Transverse colon (tissue), 4 donors: Measurements from ENCODE around the gene UNC5CL.

Source experiments
- EP300 ChIP-seq: sonication (generic); formaldehyde crosslinking; IDR thresholded peaks from one replicate; pipeline ENCODE4 v1.6.1; 2017; ENCODE audit warnings: antibody characterized with exemption, low read depth
- POLR2A ChIP-seq: fragments of 450-650 bp; IDR thresholded peaks from one replicate; pipeline ENCODE4 v1.6.1; 2016; ENCODE audit warnings: antibody characterized with exemption, mild to moderate bottlenecking, moderate library complexity
- POLR2AphosphoS5 ChIP-seq, 3 donors: sonication (generic); formaldehyde crosslinking; IDR thresholded peaks; one replicate each; pipeline ENCODE4 v1.6.1; 2016; ENCODE audit warnings: antibody characterized with exemption in 3 of 3
- TF ChIP-seq, protein P1 (sequence below), 5 experiments: fragments of 200-600 bp in 3 of 5; fragments of 450-650 bp in 2 of 5; sonication (generic) in 3 of 5; IDR thresholded peaks; 1 replicate in 2 of 5; 2 replicates in 3 of 5; pipeline ENCODE4 v1.5.1; 2016 to 2017; ENCODE audit warnings: antibody characterized with exemption in 5 of 5, inconsistent platforms in 3 of 5, mild to moderate bottlenecking in 2 of 5, moderate library complexity in 1 of 5

DNA sequence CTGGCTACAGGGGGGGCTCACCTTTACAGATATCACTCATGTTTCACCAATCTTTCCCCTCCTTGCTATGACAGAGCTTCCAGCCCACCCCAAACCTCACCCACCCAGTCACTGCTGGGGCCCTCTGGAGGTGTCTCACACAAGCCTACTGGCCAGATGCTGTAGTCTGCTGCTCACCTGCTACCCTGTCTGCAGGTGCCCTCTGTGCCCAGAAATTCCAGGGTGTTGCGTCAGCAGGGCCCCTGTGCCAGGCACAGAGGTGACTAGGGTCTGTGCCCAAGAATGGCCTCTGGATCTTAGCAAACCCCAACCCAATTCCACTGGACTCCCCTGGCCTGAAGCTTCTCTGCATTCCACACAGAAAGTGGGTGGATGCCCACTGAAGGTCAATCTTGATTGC is 21.4 kb downstream of the UNC5CL start:
- TF ChIP-seq, protein P1, sequence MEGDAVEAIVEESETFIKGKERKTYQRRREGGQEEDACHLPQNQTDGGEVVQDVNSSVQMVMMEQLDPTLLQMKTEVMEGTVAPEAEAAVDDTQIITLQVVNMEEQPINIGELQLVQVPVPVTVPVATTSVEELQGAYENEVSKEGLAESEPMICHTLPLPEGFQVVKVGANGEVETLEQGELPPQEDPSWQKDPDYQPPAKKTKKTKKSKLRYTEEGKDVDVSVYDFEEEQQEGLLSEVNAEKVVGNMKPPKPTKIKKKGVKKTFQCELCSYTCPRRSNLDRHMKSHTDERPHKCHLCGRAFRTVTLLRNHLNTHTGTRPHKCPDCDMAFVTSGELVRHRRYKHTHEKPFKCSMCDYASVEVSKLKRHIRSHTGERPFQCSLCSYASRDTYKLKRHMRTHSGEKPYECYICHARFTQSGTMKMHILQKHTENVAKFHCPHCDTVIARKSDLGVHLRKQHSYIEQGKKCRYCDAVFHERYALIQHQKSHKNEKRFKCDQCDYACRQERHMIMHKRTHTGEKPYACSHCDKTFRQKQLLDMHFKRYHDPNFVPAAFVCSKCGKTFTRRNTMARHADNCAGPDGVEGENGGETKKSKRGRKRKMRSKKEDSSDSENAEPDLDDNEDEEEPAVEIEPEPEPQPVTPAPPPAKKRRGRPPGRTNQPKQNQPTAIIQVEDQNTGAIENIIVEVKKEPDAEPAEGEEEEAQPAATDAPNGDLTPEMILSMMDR (IDR thresholded peaks at IDR 0.05): no peak
- TF ChIP-seq POLR2A (no peak), POLR2AphosphoS5 (IDR thresholded peaks at IDR 0.05) (no peak), EP300 (no peak)
